Activated CD4-positive, alpha-beta T cell treated with anti-CD3 and anti-CD28 coated beads, Interleukin-2, amount 50 U/mL, for 4 hours (primary cell): ENCODE data around the gene SUPT20HL2.
"Not testable (repeated sequence)": the region's sequence is repeated elsewhere in the genome, so short reads cannot be mapped to it uniquely, and the experiment has no call there.

Experiments
- DNase-seq, 2 experiments: peaks; one replicate each; pipeline ENCODE4 v3.0.0-alpha.2; 2020

The SUPT20HL2 gene

GRCh38 chrX:24309580-24310374 is 4.1 kb downstream of the SUPT20HL2 start:
- DNase-seq: not testable (repeated sequence)

GRCh38 chrX:24308803-24309202 is 5.1 kb downstream of the SUPT20HL2 start:
- DNase-seq: not testable (repeated sequence)

- no peak for DNase-seq
These were observed 7.4 kb downstream of the SUPT20HL2 start for GRCh38 chrX:24306440-24306839.

- no peak for DNase-seq
These were observed 8.0 kb downstream of the SUPT20HL2 start for GRCh38 chrX:24305905-24306304.

GRCh38 chrX:24301806-24302205 is 12.1 kb downstream of the SUPT20HL2 start:
- DNase-seq: no peak

GRCh38 chrX:24301060-24301459 is 12.8 kb downstream of the SUPT20HL2 start:
- no peak for DNase-seq

- DNase-seq: no peak
These were observed 15.7 kb downstream of the SUPT20HL2 start for GRCh38 chrX:24298191-24298590.

- no peak for DNase-seq
These were observed 19.2 kb downstream of the SUPT20HL2 start for GRCh38 chrX:24294619-24295018.

GRCh38 chrX:24293412-24293811 is 20.5 kb downstream of the SUPT20HL2 start:
- DNase-seq: no peak

GRCh38 chrX:24292353-24292752 is 21.5 kb downstream of the SUPT20HL2 start:
- no peak for DNase-seq

- no peak for DNase-seq
These were observed 28.8 kb downstream of the SUPT20HL2 start for GRCh38 chrX:24285082-24285481.

- no peak for DNase-seq
These were observed 30.6 kb downstream of the SUPT20HL2 start for GRCh38 chrX:24283127-24283794.

- no peak for DNase-seq
These were observed 31.3 kb downstream of the SUPT20HL2 start for GRCh38 chrX:24282381-24283126.

- DNase-seq: no peak
These were observed 36.5 kb downstream of the SUPT20HL2 start for GRCh38 chrX:24277405-24277804.

- DNase-seq: no peak
These were observed 37.9 kb downstream of the SUPT20HL2 start for GRCh38 chrX:24276015-24276414.

- no peak for DNase-seq
These were observed 42.6 kb downstream of the SUPT20HL2 start for GRCh38 chrX:24271262-24271661.

GRCh38 chrX:24268786-24269185 is 45.1 kb downstream of the SUPT20HL2 start:
- no peak for DNase-seq

- no peak for DNase-seq
These were observed 46.9 kb downstream of the SUPT20HL2 start for GRCh38 chrX:24266996-24267395.

- DNase-seq: no peak
These were observed 49.5 kb downstream of the SUPT20HL2 start for GRCh38 chrX:24264383-24264782.

- DNase-seq: no peak
These were observed 51.6 kb downstream of the SUPT20HL2 start for GRCh38 chrX:24262309-24262708.
